H9 (cell line): ENCODE data around the gene COL5A3. TPM values are rescaled to one million over a fixed set of nuclear protein-coding genes. Genes with fewer than 3 reads are reported as not detected.

ENCODE experiments used
- DNase-seq: peaks from one replicate; pipeline ENCODE4 v3.0.0-alpha.2; 2017
- H2AFZ ChIP-seq: one replicate; pipeline ENCODE4 v1.6.1; 2013; ENCODE audit warnings: mild to moderate bottlenecking, low read length, control low read depth, moderate library complexity
- H2AK5ac ChIP-seq: 2 replicates; pipeline ENCODE4 v1.6.1; 2013; ENCODE audit warnings: low read length, control low read depth, mixed read lengths; ENCODE audit not compliant: insufficient read length
- H2BK120ac ChIP-seq: one replicate; pipeline ENCODE4 v1.6.1; 2013; ENCODE audit warnings: low read depth, mild to moderate bottlenecking, low read length, control low read depth, inconsistent platforms; ENCODE audit not compliant: poor library complexity, severe bottlenecking
- H2BK12ac ChIP-seq: 2 replicates; pipeline ENCODE4 v1.6.1; 2013; ENCODE audit warnings: low read length, control low read depth, mixed read lengths, low read depth; ENCODE audit not compliant: insufficient read length
- H2BK15ac ChIP-seq: 2 replicates; pipeline ENCODE4 v1.6.1; 2013; ENCODE audit warnings: low read depth, low read length, control low read depth
- H2BK20ac ChIP-seq: one replicate; pipeline ENCODE4 v1.6.1; 2013; ENCODE audit warnings: low read depth, mild to moderate bottlenecking, low read length, control low read depth, inconsistent platforms; ENCODE audit not compliant: poor library complexity, severe bottlenecking
- H2BK5ac ChIP-seq: 2 replicates; pipeline ENCODE4 v1.6.1; 2013; ENCODE audit warnings: low read length, control low read depth, mixed read lengths; ENCODE audit not compliant: insufficient read length
- H3K14ac ChIP-seq: 2 replicates; pipeline ENCODE4 v1.6.1; 2013; ENCODE audit warnings: low read length, control low read depth; ENCODE audit not compliant: insufficient read depth
- H3K18ac ChIP-seq: 2 replicates; pipeline ENCODE4 v1.6.1; 2013; ENCODE audit warnings: low read depth, mild to moderate bottlenecking, mixed read lengths, low read length, control low read depth; ENCODE audit not compliant: insufficient read length
- H3K23ac ChIP-seq: 2 replicates; pipeline ENCODE4 v1.6.1; 2013; ENCODE audit warnings: low read length, control low read depth, mixed read lengths, low read depth; ENCODE audit not compliant: insufficient read length
- H3K23me2 ChIP-seq: 2 replicates; pipeline ENCODE4 v1.6.1; 2013; ENCODE audit warnings: low read depth, mild to moderate bottlenecking, mixed read lengths, low read length, control low read depth; ENCODE audit not compliant: insufficient read length, poor library complexity, severe bottlenecking
- H3K27ac ChIP-seq: 2 replicates; pipeline ENCODE4 v1.5.1; 2013; ENCODE audit warnings: low read length, control low read depth, mixed read lengths, low read depth; ENCODE audit not compliant: insufficient read length
- H3K27me3 ChIP-seq: 2 replicates; pipeline ENCODE4 v1.6.1; 2013; ENCODE audit warnings: low read length, control low read depth, inconsistent platforms; ENCODE audit not compliant: insufficient read depth
- H3K4ac ChIP-seq: 2 replicates; pipeline ENCODE4 v1.6.1; 2013; ENCODE audit warnings: low read depth, mild to moderate bottlenecking, control low read depth, inconsistent platforms, low read length, moderate library complexity
- H3K4me1 ChIP-seq: 2 replicates; pipeline ENCODE4 v1.6.1; 2013; ENCODE audit warnings: low read length, control low read depth, inconsistent platforms; ENCODE audit not compliant: insufficient read depth
- H3K4me2 ChIP-seq: 2 replicates; pipeline ENCODE4 v1.6.1; 2013; ENCODE audit warnings: low read length, control low read depth, mixed read lengths; ENCODE audit not compliant: insufficient read length, insufficient read depth
- H3K56ac ChIP-seq: 2 replicates; pipeline ENCODE4 v1.6.1; 2013; ENCODE audit warnings: low read depth, mild to moderate bottlenecking, mixed read lengths, low read length, control low read depth; ENCODE audit not compliant: insufficient read length
- H3K79me1 ChIP-seq: 2 replicates; pipeline ENCODE4 v1.6.1; 2013; ENCODE audit warnings: low read depth, mild to moderate bottlenecking, moderate library complexity, low read length, control low read depth, inconsistent platforms; ENCODE audit not compliant: insufficient read depth, poor library complexity, severe bottlenecking
- H3K79me2 ChIP-seq: 2 replicates; pipeline ENCODE4 v1.6.1; 2013; ENCODE audit warnings: low read length, control low read depth, inconsistent platforms; ENCODE audit not compliant: insufficient read depth
- H3K9ac ChIP-seq: 2 replicates; pipeline ENCODE4 v1.6.1; 2013; ENCODE audit warnings: low read length, control low read depth, mixed read lengths; ENCODE audit not compliant: insufficient read length; ENCODE audit errors: extremely low read depth
- H3K9me3 ChIP-seq: one replicate; pipeline ENCODE4 v1.6.1; 2013; ENCODE audit warnings: low read depth, low read length, inconsistent platforms; ENCODE audit not compliant: control insufficient read depth
- H3T11ph ChIP-seq: one replicate; pipeline ENCODE4 v1.6.1; 2013; ENCODE audit warnings: mild to moderate bottlenecking, low read length, control low read depth, inconsistent platforms
- H4K20me1 ChIP-seq: one replicate; pipeline ENCODE4 v1.6.1; 2013; ENCODE audit not compliant: control insufficient read depth, insufficient read length, insufficient read depth
- H4K5ac ChIP-seq: 2 replicates; pipeline ENCODE4 v1.6.1; 2013; ENCODE audit warnings: low read depth, mild to moderate bottlenecking, mixed read lengths, low read length, control low read depth; ENCODE audit not compliant: insufficient read length
- H4K8ac ChIP-seq: replicated peaks from 2 replicates; pipeline ENCODE4 v1.6.1; 2013; ENCODE audit warnings: low read length, control low read depth, mixed read lengths, low read depth; ENCODE audit not compliant: insufficient read length
- H4K91ac ChIP-seq: 2 replicates; pipeline ENCODE4 v1.6.1; 2013; ENCODE audit warnings: low read depth, mild to moderate bottlenecking, moderate library complexity, mixed read lengths, low read length, control low read depth; ENCODE audit not compliant: insufficient read length
- H3K27ac Mint-ChIP-seq, 3 experiments: 2 replicates in 2 of 3; 3 replicates in 1 of 3; pipeline ENCODE4 v1.8.0; 2020 to 2021; ENCODE audit warnings: mixed read lengths in 3 of 3, mild to moderate bottlenecking in 1 of 3, moderate library complexity in 1 of 3
- H3K27me3 Mint-ChIP-seq: 2 replicates; pipeline ENCODE4 v1.8.0; 2021; ENCODE audit warnings: low read depth, mild to moderate bottlenecking, moderate library complexity, mixed read lengths
- H3K36me3 Mint-ChIP-seq, 3 experiments: 2 replicates in 2 of 3; 3 replicates in 1 of 3; pipeline ENCODE4 v1.8.0; 2020 to 2021; ENCODE audit warnings: low read depth in 3 of 3, mixed read lengths in 3 of 3; ENCODE audit not compliant: insufficient read depth in 1 of 3
- H3K4me1 Mint-ChIP-seq, 2 experiments: 2 replicates each; pipeline ENCODE4 v1.8.0; 2020; ENCODE audit warnings: mixed read lengths in 2 of 2
- H3K4me3 Mint-ChIP-seq, 2 experiments: 2 replicates in 1 of 2; 3 replicates in 1 of 2; pipeline ENCODE4 v1.8.0; 2020 to 2021; ENCODE audit warnings: mild to moderate bottlenecking in 2 of 2, mixed read lengths in 2 of 2, moderate library complexity in 1 of 2
- H3K9me3 Mint-ChIP-seq, 2 experiments: 2 replicates in 1 of 2; 3 replicates in 1 of 2; pipeline ENCODE4 v1.8.0; 2020; ENCODE audit warnings: mild to moderate bottlenecking in 2 of 2, mixed read lengths in 2 of 2, moderate library complexity in 1 of 2
- CTCF ChIP-seq: fragments of 200-600 bp; sonication (generic); conservative IDR thresholded peaks from 3 replicates; pipeline ENCODE4 v1.8.0; 2021; ENCODE audit warnings: antibody characterized with exemption, mild to moderate bottlenecking
- WGBS: extraction: QIAGEN DNeasy Blood & Tissue Kit; methylation state at CpG from one replicate; pipeline ENCODE4 v1.1.7; 2013; ENCODE audit warnings: missing lambda C conversion rate, low lambda C conversion rate, mixed read lengths; ENCODE audit not compliant: insufficient read length; ENCODE audit errors: extremely low coverage; 5-methylcytosine and 5-hydroxymethylcytosine counted together
- total RNA-seq: library from RNA; stranded (reverse); gene quantifications from 2 replicates; pipeline ENCODE4 v1.2.1, GENCODE V29; 2021

Gene COL5A3
- total RNA-seq, 1 experiment from 2014 or later: 0.72 TPM

GRCh38 chr19:10003271-10003670 lies 7.0 kb downstream of the COL5A3 start:
- Histone ChIP-seq H3K4me2 (no peak overlapping the region), H4K8ac (no peak overlapping the region), H3K23me2 (no peaks in the 10 kb centered on the region), H3K56ac (no peak overlapping the region), H3K9me3 (no peaks in the 10 kb centered on the region), H3K79me1 (no peaks in the 10 kb centered on the region), H3K14ac (no peak overlapping the region), H3K4ac (no peak overlapping the region), H4K20me1 (no peaks in the 10 kb centered on the region), H2BK5ac (no peak overlapping the region), H2AFZ (no peak overlapping the region), H2BK12ac (no peak overlapping the region), H4K5ac (no peak overlapping the region), H3K9ac (no peak overlapping the region), H2BK20ac (no peak overlapping the region), H4K91ac (no peak overlapping the region), H3K27me3 (no peaks in the 10 kb centered on the region), H2BK120ac (no peak overlapping the region), H3K79me2 (no peaks in the 10 kb centered on the region), H3T11ph (no peak overlapping the region), H2BK15ac (no peak overlapping the region), H3K23ac (no peak overlapping the region), H3K4me1 (no peaks in the 10 kb centered on the region), H2AK5ac (no peak overlapping the region), H3K18ac (no peak overlapping the region), H3K27ac (no peak overlapping the region)
- H3K27me3 Mint-ChIP-seq: peaks cover 48% of the 10 kb centered on the region
- DNase-seq: no peak
- no peak for TF ChIP-seq CTCF
- no peak overlapping the region for H3K27ac Mint-ChIP-seq
- peaks cover 0 to 1% of the 10 kb centered on the region in 2 experiments; a peak in 2 of 5 replicates for H3K9me3 Mint-ChIP-seq
- WGBS: no CpG with 5 or more reads among the region's 6 CpGs
- peaks cover 13 to 18% of the 10 kb centered on the region in 2 experiments for H3K4me1 Mint-ChIP-seq
- no peak overlapping the region for H3K4me3 Mint-ChIP-seq
- H3K36me3 Mint-ChIP-seq: no peaks in the 10 kb centered on the region
